Astrocyte (in vitro differentiated cells and primary cell): ENCODE data around the gene NLGN1.

ENCODE experiments used
- EZH2 ChIP-seq: IDR thresholded peaks from 2 replicates; pipeline ENCODE4 v1.6.1; 2012; ENCODE audit warnings: mild to moderate bottlenecking, low read length, inconsistent platforms; ENCODE audit not compliant: insufficient read depth
- TF ChIP-seq, protein P1 (sequence below): IDR thresholded peaks from 2 replicates; pipeline ENCODE4 v1.5.1; 2011; ENCODE audit warnings: low read depth, mild to moderate bottlenecking, inconsistent platforms, low read length, moderate library complexity; ENCODE audit not compliant: insufficient read depth

DNA sequence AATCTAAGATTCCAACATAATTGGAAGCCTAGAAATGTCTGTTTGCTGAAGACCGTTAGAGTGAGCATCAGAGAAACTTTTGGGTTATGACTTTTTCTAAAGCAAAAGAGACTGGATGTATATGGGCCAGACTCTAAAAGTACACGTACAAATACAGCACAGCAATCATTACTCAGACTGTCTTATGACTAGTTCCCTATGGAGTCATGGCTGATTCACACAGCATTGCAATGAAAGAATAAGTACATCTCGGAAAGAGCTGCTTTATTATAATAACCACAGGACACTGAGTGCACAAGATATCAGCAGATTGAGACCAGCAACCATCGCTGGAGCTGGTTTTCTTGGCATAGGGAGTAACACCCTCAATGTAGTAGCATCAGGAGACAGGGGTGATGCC lies 618.6 kb downstream of the NLGN1 start:
- TF ChIP-seq, protein P1, sequence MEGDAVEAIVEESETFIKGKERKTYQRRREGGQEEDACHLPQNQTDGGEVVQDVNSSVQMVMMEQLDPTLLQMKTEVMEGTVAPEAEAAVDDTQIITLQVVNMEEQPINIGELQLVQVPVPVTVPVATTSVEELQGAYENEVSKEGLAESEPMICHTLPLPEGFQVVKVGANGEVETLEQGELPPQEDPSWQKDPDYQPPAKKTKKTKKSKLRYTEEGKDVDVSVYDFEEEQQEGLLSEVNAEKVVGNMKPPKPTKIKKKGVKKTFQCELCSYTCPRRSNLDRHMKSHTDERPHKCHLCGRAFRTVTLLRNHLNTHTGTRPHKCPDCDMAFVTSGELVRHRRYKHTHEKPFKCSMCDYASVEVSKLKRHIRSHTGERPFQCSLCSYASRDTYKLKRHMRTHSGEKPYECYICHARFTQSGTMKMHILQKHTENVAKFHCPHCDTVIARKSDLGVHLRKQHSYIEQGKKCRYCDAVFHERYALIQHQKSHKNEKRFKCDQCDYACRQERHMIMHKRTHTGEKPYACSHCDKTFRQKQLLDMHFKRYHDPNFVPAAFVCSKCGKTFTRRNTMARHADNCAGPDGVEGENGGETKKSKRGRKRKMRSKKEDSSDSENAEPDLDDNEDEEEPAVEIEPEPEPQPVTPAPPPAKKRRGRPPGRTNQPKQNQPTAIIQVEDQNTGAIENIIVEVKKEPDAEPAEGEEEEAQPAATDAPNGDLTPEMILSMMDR, result no peak
- TF ChIP-seq EZH2, result no peak
